OCI-M1 (cell line): ENCODE measurements around the gene AP5S1.
A peak's percentile ranks its signal among the peaks of the same experiment; 100 is the strongest.
"Not testable (repeated sequence)": the region's sequence is repeated elsewhere in the genome, so short reads cannot be mapped to it uniquely, and the experiment has no call there.

Source experiments
- DNase-seq: peaks from one replicate; lab custom pipeline; 2025; lab: John Stamatoyannopoulos, UW

Gene AP5S1, protein sequence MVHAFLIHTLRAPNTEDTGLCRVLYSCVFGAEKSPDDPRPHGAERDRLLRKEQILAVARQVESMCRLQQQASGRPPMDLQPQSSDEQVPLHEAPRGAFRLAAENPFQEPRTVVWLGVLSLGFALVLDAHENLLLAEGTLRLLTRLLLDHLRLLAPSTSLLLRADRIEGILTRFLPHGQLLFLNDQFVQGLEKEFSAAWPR

DNA sequence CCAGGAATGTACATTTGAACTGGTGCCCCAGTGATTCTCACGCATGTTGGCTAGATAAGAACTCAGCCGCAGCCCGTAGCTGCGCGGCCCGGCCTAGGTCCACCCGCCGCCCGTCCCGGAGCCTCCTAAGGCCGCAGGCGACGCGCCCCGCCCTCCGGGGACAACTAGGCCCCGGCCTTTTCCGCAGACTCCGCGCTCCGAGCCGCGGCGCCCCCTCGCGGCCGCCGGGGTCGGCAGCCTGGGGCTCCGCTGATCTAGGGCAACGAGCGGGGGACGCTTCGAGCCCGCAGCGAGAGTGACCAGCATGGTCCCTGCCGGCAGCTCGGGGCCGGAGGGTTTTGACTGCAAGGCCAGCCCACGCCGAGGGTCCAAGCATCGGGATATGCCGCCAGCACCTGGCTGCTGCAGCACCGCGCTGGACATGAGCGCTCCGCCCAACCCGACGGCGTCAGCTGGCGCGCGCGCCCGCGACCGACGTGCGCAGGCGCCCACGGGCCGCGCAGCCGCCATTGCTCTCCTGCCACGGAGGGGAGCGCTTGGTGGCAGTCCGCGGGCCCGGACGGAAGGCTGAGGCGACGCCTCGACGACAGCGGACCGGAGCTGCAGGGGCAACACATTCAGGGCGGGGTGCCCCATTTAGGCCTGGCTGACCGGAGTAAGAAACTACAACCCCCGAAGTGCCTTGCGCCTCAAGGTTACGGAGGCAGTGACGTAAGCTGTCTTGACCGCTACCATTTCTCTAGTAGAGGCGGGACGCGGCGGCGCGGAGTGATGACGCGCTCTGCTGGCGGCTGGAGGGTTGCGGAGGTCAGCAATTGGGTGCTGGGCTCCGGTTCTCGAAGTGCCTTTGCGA, at the start of gene AP5S1:
Gene AP5S1 (plus strand): TSS at position 500 of the 853 bp plus-strand sequence. CDS start 1,571 bp downstream, outside the sequence.
- DNase-seq: peak; percentile 98

DNA sequence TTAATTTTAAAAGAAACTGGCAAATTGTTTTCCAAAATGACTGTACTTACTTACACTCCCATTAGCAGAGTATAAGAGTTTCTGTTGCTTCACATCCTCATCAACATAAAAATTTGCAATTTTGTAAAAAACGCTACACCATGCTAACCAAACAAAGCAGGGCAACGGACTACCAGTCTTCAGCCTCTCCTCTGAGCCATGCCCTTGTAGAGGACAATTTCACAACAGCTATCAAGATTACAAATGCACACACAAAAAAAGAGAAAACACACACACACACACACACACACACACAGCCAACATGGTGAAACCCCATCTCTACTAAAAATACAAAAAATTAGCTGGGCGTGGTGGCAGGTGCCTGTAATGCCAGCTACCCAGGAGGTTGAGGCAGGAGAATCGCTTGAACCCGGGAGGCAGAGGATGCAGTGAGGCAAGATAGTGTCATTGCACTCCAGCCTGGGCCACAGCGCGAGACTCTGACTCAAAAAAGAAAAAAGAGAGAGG, 48.7 kb upstream of the AP5S1 start:
- DNase-seq: no peak

DNA sequence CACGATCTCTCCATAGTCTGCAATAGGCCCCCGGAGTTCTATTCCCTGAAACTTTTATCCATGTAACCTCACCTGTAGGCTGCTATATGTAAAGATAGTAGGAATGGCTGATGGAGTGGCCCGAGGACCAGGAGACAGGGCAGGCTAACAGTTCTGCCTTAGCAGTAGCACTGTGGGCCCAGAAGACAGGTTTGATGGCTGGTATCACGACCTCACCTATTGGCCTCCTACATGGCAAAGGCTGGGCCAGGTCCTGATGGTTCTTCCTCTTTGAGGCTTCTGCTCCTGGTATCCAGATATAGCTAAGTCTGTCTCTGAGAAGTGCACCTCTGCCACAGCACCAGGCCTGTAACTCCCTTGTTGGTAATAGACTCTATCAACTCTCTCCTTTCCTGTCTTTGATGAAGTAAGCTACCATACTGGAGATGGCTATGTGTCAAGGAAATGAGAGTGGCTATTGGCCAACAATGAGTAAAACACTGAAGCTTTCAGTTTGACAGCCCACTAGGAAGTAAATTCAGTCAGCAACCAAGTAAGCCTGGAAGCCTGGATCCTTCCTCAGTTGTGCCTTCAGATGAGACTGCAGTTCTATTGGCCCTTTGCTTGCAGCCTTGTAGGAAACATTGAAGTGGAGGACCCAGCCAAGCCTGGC, 44.8 kb upstream of the AP5S1 start:
- no peak for DNase-seq

DNA sequence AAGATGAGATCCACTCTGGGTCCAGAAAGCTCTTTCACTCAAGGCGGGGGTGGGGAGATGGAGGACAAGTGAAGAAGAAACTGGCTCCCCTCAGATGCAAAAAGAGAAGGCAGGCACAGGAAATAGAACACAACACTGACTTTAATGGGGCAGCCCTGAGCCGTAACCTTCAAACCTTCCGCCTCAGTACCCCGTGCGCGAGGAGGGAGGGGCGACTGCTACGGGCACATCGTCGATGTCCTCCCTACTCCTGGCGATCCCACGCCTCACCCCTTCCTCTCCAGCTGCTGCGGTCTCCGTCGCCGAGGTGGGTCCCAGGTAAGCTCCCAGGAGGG, 43.0 kb upstream of the AP5S1 start:
- DNase-seq: no peak

DNA sequence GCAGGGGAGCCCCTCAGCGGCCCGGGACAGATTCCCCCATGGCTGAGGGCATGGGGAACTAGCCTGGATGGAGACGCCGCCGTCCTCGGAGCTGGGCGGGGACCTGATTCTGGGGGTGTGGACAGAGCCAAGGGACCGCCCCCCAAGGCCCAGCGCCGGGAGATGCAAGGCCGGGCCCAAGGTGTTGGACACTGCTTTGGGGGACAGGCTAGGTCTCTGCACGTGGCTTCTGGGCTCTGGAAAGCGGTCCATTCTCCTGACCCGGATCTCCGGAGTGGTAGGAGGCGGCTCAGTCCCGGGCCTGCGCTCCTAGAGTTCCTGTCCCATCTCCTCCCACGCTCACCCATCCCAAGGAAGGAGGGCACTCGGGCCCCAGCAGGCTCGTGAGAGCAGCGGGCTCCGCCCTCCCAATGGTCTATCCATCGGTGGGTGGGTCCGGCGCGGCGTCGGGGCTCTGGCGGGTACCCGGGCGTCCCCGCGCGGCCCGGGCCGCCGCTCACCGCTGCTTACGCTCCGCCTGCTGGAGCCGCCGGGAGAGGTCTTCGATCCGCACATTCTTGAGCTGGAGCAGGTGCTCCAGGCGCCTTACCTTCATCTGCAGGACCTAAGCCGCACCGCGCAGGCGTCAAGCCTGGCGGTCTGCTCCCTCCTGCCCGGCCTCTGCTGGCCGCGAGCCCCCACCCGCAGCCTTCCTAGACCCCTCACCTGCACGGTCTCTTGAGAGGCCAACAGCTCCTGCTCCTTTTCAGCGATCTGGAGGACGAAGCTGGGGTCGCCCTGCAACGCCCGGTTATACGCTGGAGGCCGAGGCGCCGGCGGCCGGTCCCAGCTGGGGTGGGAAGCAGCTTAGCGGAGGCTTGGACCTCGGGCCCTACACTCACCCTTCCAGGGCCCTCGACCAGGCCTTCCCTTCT, 42.4 kb upstream of the AP5S1 start:
- DNase-seq: no peak

DNA sequence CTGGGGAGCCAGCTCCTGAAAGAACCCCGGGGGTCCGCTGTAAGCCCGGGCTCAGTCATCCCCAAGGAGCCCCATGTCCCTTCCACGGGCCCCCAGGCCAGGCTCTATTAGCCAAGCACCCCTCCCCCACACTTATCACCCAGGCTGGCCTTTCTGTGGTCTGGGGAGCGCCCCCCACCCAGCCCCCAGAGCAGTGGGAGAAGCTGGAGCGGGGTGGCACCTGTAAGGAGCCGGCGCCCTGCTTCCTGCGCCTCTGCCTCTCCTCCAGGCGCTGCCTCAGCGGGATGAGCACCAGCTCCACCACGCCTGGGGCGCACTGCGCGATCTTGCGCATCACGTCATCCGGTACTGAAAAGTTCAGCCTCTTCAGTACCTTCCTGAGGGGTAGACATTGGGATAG, 41.4 kb upstream of the AP5S1 start:
- DNase-seq: no peak

DNA sequence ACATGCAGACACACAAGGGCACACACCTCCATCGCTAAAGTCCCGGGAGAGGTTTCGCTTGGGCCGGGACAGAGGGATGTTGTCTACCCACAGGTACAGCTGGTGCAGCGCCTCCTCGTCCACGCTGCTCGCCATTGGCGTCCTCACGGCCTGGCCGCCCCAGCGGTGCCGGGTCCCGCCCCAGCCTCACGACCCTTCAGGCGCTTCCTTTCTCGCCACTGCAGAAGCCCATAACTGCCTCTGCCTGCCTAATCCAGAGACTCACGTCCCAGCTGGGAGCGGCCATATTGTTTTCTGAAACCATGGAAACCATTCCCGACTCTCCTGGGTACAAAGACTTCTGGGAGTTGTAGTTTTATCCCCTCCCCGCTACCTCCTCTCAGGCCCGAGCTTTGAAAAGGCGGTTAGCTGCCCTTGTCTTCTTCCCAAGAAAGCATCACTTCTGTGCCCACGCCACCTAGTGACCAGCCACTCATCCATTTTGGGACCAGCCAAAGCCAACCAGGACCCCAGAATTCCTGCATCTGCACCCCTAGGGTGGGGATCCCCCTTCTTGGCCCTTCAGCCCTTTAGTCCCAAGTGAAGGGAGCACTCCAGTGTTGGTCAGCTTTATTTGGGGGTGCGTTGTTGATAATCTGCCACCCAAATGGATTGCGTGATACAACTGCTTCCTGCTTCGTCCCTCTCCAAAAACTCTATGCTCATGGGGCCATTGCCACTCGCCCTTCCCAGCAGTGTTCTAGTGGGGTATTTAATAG, 39.0 kb upstream of the AP5S1 start, which contains the start of gene SPEF1:
Gene SPEF1 (minus strand): TSS at position 296 of the 758 bp plus-strand sequence. CDS start 161 bp downstream, at position 135.
- DNase-seq: peak; percentile 96

DNA sequence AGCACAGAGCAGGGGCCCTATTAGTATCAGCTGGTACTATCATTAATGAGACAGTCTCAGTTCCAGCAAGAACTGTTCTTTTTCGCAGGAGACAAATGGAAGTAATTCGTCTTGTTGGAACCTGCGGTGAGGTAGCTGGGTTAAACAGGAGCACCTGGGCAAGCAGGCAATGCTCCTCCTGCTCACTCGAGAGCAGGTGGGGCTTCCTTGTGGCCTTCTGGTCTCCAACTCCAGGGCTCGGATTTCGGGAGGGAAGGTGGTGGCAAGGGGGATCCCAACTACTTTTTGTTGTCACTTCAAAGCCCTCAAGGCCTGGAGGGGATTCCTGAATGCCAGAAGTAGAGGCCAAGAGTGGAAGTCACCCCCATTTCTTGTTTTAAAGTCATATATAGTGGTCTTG, 37.8 kb upstream of the AP5S1 start:
- no peak for DNase-seq

DNA sequence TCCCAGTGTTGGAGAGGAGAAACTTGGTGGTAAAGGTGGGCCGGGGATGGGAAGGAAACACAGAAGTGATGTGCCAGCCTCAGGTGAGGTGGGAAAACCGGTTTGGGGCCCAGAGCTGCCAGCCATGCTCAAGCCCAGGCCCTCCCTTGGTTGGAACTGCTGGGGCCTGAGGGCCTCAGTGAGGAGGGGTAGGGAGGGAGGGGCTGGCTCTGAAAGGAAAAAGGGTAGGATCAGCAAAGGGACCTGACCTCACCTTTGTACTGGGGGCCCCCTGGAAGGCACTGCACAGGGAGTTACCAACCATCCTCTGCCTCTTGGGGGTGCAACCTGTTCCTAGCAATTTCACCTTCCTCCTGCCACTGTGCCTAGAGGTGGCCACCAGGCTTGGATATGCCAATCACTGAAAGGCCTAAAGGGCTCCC, 37.3 kb upstream of the AP5S1 start:
- no peak for DNase-seq

DNA sequence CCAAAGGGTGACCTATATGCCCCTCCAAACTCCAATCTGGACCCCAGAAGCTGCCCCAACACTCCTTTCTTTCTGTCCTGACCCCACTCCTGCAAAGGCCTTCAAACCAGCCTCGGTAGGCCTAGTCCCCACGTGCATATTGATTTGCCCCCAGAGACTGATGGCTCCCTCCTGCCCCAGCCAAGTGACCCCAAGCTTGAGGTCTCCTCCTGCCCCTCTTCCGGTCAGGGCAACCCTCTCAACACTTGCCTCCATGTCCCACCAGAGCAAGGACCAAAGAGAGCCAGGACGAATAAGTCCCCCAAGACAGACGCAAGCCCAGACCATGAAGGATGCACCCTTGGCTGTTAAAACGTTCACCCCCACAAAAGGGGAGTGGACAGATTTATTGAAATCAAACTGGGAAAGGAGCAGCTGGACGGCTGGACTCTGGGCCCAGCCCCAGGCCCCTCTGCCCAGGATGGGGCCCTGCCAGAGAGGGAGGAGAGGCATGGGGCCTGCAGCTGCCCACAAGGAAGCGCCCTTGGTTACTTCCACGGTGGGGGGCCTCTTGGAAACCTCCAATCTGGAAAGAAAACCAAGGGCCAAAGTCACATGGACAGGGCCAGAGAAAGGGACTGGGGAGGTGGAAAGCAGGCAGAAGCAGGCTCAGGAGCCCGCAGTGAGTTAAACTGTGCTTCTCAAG, 36.7 kb upstream of the AP5S1 start:
- DNase-seq: no peak

DNA sequence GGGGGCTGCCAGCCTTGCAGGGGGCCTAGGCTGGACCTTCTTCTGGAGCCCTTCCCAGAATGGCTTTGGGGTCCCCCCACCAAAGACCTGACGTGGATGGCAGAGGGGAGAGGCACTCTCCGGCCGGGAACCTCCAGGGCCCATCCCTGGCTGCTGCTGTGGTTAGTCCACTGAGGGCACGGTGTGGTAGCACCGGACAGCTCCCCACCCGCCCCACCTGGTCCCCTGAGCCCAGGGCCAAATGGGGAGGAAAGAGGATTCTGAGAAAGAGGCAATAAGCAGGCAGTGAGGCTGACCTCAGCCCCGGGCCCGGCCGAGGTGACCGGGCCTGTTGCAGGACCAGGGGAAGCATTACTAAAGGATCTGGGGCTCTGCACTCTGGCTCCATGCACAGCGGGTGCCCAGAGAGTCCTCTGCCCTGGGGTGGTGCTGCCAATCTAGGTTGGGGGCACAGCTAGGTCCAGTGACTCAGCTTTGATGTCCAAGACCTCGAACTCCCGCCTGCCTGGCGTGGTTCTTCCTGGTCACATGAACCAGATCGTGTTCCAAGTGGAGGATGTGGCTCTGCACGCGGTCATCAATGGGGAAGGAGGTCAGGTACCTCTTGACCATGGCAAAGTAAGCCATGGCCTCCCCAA, 36.0 kb upstream of the AP5S1 start:
- no peak for DNase-seq

DNA sequence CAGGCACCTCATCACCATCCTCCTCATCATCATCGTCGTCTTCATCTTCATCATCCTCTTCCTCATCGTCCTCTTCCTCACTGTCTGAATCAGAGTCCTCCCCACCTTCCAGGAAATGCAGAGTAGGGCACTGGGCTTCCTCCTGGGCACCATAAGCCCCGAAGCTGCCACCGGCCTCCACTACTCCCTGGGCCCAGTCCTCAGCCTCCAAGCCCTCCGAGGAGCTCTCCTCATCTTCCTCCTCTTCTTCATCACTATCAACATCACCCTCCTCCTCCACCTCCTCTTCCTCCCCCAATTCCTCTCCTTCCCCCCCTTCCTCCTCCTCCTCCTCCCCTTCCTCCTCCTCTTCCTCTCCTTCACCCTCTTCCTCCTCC, 35.5 kb upstream of the AP5S1 start:
- no peak for DNase-seq

DNA sequence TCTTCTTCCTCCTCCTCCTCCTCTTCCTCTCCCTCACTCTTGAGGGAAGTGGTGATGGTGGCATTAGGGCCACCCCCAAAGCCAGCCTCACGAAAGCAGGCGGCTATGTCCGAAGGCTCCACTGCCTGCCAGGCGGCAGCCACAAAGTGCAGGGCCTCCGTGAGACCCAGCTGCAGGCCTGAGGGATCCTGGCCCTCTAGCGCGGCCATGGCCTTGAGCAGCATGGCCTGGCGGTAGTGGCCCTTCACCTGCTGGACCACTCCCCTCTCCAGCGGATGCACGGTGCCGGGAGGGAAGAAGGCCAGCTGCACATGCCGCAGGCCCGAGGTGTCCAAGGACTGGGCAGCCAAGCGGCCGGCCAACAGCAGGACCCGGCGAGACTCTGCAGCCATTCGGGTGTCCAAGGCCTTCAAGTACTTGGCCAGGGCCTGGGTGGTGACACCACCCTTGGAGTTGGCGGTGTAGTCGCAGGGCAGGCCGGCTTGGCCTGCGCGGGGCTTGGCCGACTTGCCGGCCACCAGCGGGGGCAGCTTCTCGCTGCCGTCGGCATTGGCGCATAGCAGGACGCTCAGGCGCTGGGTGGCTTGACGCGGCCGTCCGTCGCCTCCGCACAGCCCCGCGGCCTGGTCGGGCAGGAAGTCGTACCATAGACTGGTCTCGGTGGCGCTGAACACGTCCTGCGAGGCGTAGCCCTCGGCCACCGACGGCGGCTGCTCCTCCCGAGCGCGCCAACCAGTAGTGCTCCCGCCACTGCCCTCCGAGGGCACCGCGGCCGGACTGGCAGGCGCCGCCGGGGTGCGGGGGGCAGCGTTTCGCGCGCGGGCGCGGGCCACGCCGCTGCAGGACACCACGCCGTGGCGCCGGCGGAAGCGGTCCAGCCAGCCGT, 34.9 kb upstream of the AP5S1 start:
- no peak for DNase-seq

DNA sequence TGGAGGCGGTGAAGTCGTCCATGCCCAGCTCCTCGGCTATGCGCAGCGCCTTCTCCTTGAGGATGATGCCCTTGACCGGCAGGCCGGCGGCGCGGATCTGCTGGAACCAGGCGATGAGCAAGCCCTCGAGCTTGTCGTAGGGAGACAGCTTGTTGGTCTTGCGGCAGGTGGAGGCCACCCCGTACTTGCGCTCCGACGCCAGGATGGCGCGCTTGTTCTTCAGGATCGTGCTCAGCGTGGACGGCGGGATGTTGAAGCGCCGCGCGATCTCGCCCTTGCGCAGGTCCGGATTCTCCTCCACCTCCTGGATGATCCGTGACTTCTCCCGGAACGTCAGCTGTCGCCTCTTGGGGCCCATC, 34.2 kb upstream of the AP5S1 start:
- DNase-seq: peak; percentile 42

DNA sequence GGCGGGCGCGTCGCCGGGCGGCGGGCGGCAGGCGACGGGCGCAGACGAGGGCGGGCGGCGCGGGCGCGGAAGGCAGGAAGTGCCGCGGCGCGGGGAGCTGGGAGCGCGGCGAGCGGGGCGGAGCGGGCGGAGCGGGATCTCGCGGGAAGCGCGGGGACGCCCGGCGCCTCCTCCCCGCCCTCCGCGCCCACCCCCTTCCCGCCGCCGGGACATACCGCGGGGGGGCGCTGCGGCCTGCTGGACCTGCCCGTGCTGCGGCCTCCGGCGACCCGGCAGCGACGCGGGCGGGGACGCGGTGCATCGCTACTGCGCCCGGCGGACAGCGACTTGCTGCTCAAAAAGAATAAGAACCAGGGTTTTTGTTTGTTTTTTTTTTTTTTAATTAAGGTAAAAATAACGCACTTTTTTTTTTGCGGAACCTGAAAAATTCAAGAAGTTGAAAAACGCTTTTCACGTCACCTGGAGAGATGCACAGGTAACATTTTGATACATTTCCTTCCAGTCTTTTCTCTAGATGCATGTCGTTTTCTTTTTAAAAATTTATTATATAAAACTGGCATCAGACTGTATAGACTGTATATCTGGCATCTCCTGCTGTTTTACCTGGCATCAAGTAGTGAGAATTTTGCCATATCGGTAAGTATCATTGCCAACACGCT, 33.6 kb upstream of the AP5S1 start, which contains the start of gene CENPB:
Gene CENPB (minus strand): TSS at position 76 of the 659 bp plus-strand sequence. CDS start 257 bp downstream, outside the sequence.
- DNase-seq: peak; percentile 93

DNA sequence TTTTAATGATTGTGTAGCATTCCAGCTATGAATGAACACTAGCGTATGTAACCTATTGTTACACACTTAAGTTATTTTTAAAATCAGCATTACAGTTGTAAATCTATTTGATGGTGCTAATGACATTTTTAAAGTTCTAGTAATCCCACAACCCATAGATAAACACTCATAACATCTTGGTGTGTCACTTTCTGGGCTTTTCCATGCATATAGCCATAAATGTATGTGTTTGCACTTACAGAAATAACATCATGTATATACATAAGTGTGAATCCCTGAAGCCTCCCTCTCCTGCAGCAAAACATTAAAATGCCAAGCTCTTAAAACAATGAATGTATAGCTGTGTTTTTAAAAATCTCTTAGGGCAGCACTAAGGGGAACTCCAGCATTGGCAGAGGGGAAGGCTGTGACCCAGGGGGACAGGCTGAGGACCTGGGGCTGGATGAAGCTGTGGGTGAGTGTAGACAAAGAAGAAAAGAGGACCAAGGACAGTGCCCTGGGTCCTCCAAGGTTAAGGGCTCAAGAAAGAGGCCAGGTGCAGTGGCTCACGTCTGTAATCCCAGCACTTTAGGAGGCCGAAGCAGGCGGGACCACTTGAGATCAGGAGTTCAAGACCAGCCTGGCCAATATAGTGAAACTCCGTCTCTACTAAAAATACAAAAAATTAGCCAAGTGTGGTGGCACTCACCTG, 32.9 kb upstream of the AP5S1 start:
- DNase-seq: no peak

DNA sequence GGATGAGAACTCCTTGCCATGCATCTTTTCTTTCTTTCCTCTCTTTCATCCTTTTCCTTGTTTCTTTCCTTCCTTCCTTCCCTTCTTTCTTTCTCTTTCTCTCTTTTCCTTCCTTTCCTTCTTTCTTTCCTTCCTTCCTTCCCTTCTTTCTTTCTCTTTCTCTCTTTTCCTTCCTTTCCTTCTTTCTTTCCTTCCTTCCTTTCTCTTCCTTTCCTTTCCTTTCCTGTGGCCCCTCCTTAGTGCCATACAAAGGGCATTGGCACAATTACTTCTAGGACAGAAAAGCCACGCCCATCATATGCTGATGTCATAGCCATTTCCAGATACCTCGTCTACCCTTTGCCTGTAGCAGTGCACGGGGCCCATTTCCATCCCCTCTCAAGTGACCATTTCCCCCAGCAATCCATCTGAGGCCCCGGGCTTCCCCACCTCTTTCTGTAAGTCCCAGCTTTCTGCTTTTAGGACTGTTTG, 31.6 kb upstream of the AP5S1 start:
- DNase-seq: peak; percentile 27

DNA sequence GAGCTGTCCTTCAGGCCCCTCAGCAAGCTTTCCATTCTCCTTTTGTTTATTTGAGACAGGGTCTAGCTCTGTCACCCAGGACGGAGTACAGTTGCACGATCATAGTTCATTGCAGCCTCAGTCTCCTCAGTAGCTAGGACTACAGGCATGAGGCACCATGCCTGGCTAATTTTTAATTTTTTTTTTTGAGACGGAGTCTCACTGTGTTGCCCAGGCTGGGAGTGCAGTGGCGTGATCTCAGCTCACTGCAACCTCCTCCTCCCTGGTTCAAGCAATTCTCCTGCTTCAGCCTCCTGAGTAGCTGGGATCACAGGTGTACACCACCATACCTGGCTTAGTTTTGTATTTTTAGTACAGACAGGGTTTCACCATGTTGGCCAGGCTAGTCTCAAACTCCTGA, 31.1 kb upstream of the AP5S1 start:
- DNase-seq: not testable (repeated sequence)
